Liver (tissue), 3 donors: Measurements from ENCODE around the gene ARHGEF3.

ENCODE experiments used
- ATF3 ChIP-seq: IDR thresholded peaks from 2 replicates; pipeline ENCODE4 v1.6.1; 2016; ENCODE audit warnings: antibody characterized with exemption
- EGR1 ChIP-seq, 2 donors: IDR thresholded peaks; 2 replicates each; pipeline ENCODE4 v1.6.1; 2016 to 2018; ENCODE audit warnings: antibody characterized with exemption in 2 of 2, low read depth in 2 of 2
- RAD21 ChIP-seq, 2 donors: IDR thresholded peaks; 2 replicates each; pipeline ENCODE4 v1.6.1; 2016; ENCODE audit warnings: antibody characterized with exemption in 2 of 2, mild to moderate bottlenecking in 2 of 2
- SP1 ChIP-seq: IDR thresholded peaks from 2 replicates; pipeline ENCODE4 v1.6.1; 2018; ENCODE audit warnings: antibody characterized with exemption, mild to moderate bottlenecking
- TAF1 ChIP-seq: conservative IDR thresholded peaks from 2 replicates; pipeline ENCODE4 v1.6.1; 2016; ENCODE audit warnings: antibody characterized with exemption, mild to moderate bottlenecking
- TF ChIP-seq, protein P1 (sequence below): fragments of 150-350 bp; IDR thresholded peaks from 2 replicates; pipeline ENCODE4 v1.5.1; 2017; ENCODE audit warnings: improper control_type of control experiment, low read depth, low read length; ENCODE audit not compliant: missing input control
- TF ChIP-seq, protein P2 (sequence below): IDR thresholded peaks from 2 replicates; pipeline ENCODE4 v1.6.1; 2016; ENCODE audit warnings: antibody characterized with exemption, mild to moderate bottlenecking
- donor health status: healthy.
- donor health status: healthy.

DNA sequence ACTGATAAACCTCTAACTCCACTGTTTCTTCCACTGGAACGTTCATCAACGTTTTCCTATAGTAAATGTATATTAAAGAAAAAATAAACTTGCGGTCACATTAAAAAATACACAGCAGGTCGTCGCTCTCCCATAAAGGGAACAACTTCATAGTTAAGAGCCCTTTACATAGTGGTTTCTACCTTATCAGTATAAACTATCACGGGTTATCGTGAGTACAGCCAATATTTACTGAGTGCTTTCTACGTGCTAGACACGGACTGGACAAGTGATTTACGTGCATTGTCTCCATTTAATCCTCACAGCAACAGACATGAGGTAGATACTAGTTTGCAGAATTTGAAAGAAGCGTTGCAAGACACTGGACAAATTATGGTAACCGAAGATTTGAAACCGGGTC is 117.7 kb downstream of the ARHGEF3 start:
- TF ChIP-seq EGR1 (IDR thresholded peaks at IDR 0.05; ENCODE audit: low read depth in 2 of 2) (no peak), TAF1 (no peak), RAD21 (IDR thresholded peaks at IDR 0.05) (no peak), SP1 (no peak), ATF3 (no peak)
- TF ChIP-seq, protein P1, sequence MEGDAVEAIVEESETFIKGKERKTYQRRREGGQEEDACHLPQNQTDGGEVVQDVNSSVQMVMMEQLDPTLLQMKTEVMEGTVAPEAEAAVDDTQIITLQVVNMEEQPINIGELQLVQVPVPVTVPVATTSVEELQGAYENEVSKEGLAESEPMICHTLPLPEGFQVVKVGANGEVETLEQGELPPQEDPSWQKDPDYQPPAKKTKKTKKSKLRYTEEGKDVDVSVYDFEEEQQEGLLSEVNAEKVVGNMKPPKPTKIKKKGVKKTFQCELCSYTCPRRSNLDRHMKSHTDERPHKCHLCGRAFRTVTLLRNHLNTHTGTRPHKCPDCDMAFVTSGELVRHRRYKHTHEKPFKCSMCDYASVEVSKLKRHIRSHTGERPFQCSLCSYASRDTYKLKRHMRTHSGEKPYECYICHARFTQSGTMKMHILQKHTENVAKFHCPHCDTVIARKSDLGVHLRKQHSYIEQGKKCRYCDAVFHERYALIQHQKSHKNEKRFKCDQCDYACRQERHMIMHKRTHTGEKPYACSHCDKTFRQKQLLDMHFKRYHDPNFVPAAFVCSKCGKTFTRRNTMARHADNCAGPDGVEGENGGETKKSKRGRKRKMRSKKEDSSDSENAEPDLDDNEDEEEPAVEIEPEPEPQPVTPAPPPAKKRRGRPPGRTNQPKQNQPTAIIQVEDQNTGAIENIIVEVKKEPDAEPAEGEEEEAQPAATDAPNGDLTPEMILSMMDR, result no peak
- TF ChIP-seq, protein P2, sequence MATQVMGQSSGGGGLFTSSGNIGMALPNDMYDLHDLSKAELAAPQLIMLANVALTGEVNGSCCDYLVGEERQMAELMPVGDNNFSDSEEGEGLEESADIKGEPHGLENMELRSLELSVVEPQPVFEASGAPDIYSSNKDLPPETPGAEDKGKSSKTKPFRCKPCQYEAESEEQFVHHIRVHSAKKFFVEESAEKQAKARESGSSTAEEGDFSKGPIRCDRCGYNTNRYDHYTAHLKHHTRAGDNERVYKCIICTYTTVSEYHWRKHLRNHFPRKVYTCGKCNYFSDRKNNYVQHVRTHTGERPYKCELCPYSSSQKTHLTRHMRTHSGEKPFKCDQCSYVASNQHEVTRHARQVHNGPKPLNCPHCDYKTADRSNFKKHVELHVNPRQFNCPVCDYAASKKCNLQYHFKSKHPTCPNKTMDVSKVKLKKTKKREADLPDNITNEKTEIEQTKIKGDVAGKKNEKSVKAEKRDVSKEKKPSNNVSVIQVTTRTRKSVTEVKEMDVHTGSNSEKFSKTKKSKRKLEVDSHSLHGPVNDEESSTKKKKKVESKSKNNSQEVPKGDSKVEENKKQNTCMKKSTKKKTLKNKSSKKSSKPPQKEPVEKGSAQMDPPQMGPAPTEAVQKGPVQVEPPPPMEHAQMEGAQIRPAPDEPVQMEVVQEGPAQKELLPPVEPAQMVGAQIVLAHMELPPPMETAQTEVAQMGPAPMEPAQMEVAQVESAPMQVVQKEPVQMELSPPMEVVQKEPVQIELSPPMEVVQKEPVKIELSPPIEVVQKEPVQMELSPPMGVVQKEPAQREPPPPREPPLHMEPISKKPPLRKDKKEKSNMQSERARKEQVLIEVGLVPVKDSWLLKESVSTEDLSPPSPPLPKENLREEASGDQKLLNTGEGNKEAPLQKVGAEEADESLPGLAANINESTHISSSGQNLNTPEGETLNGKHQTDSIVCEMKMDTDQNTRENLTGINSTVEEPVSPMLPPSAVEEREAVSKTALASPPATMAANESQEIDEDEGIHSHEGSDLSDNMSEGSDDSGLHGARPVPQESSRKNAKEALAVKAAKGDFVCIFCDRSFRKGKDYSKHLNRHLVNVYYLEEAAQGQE, result no peak
